Stromal cell of bone marrow (primary cell): ENCODE data around the gene HTRA1.

Source experiments
- DNase-seq: peaks from one replicate; pipeline ENCODE4 v3.0.0-alpha.2; 2012; ENCODE audit warnings: low read depth

HTRA1 gene

GRCh38 chr10:122495406-122496340, 34.3 kb downstream of the HTRA1 start:
- DNase-seq: peak; percentile 87

DNA sequence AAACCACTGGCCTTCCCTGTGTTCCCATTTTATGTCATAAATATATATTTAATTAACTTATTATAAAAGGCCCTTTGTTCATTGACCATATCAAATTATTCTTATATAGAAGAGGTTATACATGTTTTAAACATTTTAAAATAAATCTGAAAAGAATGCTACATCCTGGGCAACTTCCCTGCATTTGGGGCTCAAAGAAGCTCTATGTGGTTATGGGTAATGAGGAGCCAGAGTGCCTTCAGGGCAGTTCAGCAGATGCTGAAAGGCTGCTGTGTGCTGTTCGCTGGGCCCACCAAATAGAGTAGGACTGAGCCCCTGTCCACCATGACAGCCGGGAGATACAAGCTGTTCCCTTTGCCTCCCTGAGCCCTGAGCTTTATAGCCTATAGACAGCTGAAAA, 35.9 kb downstream of the HTRA1 start:
- DNase-seq: no peak

DNA sequence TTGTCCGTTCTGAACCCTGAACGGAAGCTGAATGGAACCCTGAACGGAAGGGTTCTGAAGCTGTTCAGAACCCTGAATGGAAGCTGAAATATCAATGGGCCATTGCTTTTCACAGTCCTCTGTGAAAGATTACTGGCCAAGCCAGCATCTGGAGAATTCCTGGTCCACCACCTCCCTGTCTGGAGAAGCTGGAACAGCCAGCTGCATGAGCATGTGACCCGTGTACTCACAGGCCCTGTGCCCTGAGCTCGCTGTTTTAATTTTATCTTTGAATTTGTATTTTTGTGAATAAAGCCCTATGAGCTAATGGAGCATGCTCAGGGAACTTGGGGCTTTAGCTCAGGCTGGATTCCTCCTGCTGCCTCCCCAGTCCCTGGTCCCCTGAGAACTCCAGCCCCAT, 37.2 kb downstream of the HTRA1 start:
- DNase-seq: no peak

- DNase-seq: no peak
Measured at GRCh38 chr10:122499012-122499411, 37.7 kb downstream of the HTRA1 start.

DNA sequence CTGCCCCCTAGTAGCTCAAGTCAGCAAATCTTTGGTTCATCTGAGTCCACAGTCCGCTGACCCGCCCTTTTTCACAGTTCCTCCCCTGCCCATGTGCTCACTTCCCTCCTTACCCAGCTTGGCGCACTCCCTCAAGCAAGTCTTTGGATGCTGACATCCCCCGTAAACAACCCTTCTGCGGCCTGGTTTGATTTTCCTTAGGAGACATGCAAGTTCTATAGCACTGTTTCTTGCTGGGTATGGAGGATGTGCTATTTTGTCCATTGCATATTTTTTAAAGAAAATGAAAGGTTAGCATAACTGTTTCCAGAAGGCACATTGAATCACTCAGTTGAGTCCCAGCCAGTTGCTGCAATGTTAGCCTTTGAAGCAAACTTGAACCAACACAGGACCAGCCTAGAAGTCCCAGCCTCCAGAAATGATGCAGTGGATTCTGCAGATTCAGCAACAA, 38.2 kb downstream of the HTRA1 start:
- peak; percentile 93 for DNase-seq

GRCh38 chr10:122500194-122500593, 38.8 kb downstream of the HTRA1 start:
- no peak for DNase-seq

GRCh38 chr10:122500726-122501125, 39.4 kb downstream of the HTRA1 start:
- DNase-seq: no peak

DNA sequence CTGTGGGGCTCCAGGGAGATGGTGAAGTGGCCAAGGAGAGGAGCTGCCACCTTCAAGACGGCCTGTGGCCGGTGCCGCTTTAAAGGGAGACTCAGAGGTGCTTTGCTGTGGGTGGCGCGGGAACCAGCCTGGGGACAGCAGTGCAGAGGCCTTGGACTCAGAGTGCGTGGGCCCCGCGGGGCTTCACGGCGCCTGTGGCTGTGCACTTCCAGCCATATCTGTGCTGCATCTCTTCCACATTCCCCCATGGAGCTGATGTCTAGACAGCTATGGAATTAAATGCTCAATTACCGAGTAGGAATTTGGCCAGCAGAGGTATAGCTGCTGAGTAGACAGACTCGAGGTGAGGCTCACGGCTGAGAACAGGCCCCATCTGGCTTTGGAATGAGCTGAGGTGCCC, 41.7 kb downstream of the HTRA1 start:
- DNase-seq: no peak

DNA sequence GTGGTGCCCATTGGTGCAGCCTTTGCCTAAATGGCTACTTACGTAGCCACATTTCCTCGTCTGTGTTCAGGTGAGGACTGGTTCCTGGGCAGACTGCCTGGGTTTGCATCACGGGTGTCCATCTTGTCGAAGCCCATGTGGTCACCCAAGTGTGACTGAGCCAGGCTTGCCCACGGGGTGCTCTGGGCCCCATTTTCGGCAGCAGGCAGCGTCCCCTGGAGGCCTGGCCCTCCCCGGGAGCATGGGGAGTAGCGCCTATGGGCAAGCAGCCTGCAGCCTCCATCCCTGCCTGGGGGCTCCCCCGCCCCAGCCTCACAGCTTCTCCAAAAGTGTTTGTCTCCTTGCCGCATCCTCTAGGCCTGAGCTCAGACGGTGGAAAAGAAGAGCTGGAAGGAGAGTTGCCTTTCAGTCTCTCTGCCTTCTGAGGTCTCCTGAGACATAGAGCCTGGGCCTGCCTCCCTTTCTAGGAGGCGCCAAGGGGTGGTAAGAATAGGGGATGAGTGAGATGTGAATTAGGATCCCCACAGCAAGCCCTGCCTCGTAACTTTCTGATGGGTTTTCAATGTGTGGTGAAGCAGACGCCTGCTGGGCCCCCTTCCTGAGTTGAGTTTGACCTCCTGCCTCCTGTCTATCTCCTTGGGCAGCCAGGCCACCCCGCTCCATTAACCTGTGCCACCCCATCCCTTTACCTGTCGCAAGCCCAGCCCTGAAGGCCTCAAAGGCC, 42.7 kb downstream of the HTRA1 start:
- DNase-seq: no peak

- DNase-seq: peak; percentile 89
Measured at GRCh38 chr10:122504610-122504950, 43.2 kb downstream of the HTRA1 start.

DNA sequence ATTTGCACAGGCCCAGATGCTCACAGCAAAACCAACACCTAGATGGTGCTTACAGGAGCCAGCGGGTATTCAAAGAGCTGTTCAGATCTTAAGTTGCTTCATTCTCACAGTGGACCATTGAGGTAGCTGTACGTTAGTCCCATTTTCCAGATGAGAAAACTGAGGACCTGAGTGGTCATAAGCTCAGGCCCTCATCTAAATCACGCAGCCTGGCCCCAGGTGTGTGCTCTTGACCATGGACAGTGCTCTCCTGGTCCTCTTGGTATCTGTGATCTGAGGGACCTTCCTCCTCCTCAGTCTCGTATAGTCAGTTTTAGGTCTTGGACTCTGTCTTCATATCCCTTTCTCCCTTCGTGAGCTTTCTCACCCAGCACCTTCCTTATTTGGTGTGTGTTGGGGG, 43.7 kb downstream of the HTRA1 start:
- no peak for DNase-seq

- no peak for DNase-seq
Measured at GRCh38 chr10:122505885-122506645, 44.7 kb downstream of the HTRA1 start.

DNA sequence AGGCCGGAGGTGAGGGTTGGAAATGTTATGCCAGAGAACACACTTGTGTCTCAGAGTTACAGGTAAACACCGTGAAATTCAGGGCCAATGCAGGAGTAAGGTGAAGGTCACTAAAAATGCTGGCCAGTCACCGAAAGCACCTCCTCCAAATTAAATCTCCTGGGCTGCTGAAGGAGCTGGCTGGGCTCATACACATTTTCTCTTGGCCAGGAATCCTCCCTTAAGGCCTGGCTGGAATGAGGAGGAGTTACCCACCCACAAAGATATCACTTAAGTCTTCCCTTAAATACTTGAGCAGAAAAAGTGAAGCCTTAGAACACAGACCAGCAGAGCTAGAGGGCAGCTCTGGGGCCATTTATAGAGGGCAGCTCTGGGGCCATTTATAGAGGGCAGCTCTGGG, 46.3 kb downstream of the HTRA1 start:
- DNase-seq: no peak

DNA sequence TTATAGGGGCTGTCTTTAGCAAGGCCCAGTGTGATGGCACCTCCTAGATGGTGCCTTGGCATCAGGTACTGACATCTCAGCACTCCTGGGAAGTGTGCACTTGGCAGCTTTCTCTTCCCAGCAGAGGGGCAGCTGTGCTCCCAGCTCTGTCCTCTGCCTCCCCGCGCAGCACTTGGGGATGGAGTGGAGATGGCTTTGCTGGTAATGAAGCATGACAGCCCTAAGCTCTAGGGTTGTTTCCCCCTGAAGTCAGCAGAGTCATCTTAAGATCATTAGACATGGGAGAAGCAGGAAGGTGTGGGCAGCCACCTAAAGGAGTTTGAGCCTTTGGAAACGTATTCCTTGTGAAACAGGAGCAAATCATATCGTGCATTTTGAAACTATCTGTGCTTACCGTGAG, 46.7 kb downstream of the HTRA1 start:
- DNase-seq: no peak

- no peak for DNase-seq
Measured at GRCh38 chr10:122509323-122509722, 48.0 kb downstream of the HTRA1 start.

DNA sequence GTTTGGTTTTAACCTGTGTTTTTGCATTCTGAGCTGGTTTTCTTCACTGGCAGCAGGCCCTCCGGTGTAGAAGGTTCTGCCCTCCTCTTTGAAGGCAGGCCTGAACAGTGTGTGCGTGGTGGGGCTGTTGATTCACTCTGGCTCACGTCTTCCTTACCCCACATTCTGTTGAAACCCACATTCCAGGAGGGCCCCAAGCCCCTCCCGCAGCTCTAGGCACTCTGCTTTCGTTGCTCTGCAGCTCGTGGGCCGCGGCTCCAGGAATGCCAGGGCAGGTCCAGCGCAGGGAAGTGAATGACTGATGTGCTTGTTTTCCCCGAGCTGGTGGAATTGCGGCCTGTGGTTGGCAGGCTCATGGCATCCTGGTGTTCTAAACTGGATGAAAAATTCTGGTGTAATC, 49.0 kb downstream of the HTRA1 start:
- DNase-seq: no peak

GRCh38 chr10:122510736-122511135, 49.4 kb downstream of the HTRA1 start:
- no peak for DNase-seq

- DNase-seq: no peak
Measured at GRCh38 chr10:122513053-122513452, 51.7 kb downstream of the HTRA1 start.

DNA sequence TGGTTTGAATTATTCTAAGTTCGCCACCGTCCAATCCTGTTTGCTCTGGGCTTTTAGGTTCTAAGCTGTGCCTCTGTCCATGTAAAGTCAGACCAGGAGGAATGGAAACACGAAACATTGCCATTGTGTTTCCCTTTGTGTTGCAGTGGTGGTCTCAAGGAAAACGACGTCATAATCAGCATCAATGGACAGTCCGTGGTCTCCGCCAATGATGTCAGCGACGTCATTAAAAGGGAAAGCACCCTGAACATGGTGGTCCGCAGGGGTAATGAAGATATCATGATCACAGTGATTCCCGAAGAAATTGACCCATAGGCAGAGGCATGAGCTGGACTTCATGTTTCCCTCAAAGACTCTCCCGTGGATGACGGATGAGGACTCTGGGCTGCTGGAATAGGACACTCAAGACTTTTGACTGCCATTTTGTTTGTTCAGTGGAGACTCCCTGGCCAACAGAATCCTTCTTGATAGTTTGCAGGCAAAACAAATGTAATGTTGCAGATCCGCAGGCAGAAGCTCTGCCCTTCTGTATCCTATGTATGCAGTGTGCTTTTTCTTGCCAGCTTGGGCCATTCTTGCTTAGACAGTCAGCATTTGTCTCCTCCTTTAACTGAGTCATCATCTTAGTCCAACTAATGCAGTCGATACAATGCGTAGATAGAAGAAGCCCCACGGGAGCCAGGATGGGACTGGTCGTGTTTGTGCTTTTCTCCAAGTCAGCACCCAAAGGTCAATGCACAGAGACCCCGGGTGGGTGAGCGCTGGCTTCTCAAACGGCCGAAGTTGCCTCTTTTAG, 52.9 kb downstream of the HTRA1 start:
- DNase-seq: no peak

GRCh38 chr10:122515022-122515424, 53.7 kb downstream of the HTRA1 start:
- no peak for DNase-seq

- DNase-seq: no peak
Measured at GRCh38 chr10:122515588-122516231, 54.4 kb downstream of the HTRA1 start.
